GM15510 (cell line): Measurements from ENCODE around the gene BABAM2.

Source experiments
- POLR2A ChIP-seq: IDR thresholded peaks from 3 replicates; pipeline ENCODE4 v1.6.1; 2011; ENCODE audit warnings: borderline replicate concordance; ENCODE audit not compliant: insufficient read length; ENCODE audit errors: extremely low read depth

The BABAM2 gene

GRCh38 chr2:28294451-28294850 is 403.9 kb downstream of the BABAM2 start:
- TF ChIP-seq POLR2A, result no peak

DNA sequence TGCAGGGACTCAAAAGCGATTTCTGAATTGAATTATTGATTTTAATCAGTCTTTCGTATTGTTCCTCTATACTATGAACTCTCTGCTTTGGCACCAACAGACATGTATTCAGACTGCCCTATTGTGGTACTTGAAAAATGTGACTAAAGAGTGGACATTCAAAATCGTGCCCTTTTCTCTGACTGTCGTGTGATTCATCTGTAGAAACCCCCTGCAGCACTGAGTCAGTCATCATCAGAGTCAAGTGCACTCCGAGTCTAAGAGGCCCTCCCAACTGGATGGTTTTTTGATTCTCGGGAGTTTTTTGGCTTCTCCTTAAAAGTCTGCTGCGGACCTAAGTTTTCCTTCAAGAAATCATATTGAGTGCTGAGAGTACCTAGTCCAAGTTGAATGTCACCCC is 405.7 kb downstream of the BABAM2 start:
- TF ChIP-seq POLR2A, result no peak

- TF ChIP-seq POLR2A, result no peak
These were observed 406.4 kb downstream of the BABAM2 start for GRCh38 chr2:28296904-28297303.

GRCh38 chr2:28297531-28297930 is 407.0 kb downstream of the BABAM2 start:
- TF ChIP-seq POLR2A, result no peak

DNA sequence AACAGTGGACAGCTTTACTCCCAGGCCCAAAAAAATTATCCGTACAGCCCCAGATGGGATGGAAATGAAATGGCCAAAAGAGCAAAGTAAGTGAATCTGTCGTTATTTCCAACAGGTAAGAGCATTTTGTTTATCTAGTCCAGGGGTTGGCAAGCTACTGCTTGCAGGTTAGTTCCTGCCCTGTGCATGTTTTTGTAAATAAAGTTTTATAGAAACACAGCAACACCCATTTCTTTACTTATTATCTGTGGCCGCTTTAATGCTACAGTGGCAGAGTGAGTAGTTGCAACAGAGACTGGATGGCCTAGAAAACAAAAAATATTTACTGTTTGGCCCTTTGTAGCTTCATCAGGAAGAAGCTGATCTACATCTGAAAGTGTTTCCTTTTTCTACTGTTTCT is 407.9 kb downstream of the BABAM2 start:
- TF ChIP-seq POLR2A, result no peak

- no peak for TF ChIP-seq POLR2A
These were observed 410.2 kb downstream of the BABAM2 start for GRCh38 chr2:28300485-28301341.

GRCh38 chr2:28305202-28305601 is 414.7 kb downstream of the BABAM2 start:
- no peak for TF ChIP-seq POLR2A

DNA sequence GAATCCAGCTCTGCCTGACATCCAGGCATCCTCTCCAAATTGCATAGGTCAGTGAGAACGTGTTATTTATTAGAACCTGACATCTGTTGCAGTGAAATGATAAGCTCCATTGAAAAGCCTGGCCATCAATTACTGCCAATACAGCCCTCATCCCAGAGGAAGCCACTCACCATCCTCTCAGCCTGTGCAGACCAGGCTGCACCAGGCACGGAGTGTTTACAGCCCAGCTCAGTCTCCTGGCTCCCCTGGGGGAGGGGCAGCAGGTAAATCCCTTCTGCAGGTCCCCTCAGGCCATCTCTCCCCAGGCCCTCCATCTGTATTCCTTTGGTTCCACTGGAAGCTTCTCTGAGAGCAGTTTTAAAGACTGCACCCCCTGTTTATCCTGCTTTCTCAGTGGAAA is 419.6 kb downstream of the BABAM2 start:
- TF ChIP-seq POLR2A, result no peak

DNA sequence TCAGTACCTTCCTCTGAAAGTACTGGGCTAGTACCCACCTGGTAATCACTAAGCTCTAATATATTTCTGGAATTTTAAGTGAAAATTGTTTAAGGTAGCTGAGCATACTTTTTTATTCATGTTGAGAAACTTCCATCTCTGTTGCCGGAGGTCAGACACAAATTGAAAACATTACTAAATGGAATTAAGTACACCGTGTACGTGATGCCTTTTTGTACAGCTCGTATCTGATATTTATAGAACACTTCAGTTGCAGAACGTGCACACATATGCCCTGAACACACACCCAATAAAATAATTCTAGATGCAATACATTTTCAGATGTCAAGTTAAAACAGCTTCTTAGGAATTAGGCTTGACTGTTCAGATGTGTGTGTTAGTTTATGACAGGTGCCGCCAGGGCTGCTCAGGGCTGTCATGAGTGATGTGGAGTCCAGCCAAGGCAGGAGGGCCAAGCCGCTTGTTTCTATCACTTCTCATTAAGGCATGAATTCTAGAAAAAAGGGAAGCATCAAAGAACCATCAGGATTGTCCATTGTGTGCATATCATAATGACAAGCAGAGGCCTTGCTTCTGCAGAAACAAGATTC is 421.2 kb downstream of the BABAM2 start:
- TF ChIP-seq POLR2A, result no peak

GRCh38 chr2:28312307-28313219 is 422.0 kb downstream of the BABAM2 start:
- TF ChIP-seq POLR2A, result no peak

DNA sequence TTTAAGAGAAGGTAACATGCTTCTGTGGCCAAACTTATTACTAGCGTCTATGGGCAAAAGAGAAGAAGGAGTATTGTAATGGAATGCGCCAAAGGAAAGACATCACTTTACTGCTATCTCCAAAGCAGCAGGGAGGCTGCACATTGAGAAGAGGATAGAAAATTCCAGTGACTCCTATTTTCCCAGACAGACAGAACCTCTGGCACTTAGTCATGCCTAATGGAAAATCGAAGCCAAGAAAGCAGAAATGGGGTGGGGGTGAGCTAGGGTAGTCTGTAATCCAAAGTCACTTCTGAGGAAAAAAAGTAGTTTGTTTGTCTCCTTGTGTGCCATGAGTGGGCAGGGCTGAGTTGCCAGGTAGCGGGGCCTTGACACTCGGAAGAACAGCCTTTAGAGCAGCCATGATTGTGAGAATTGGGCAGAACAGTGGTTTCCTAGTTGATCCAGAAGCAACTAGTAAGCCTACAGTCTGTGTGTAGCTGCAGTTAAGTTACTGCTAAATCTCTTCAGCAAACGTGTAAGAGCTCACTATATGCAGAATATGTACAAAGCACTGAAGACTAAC is 422.8 kb downstream of the BABAM2 start:
- TF ChIP-seq POLR2A, result no peak

- no peak for TF ChIP-seq POLR2A
These were observed 424.4 kb downstream of the BABAM2 start for GRCh38 chr2:28314968-28315367.

DNA sequence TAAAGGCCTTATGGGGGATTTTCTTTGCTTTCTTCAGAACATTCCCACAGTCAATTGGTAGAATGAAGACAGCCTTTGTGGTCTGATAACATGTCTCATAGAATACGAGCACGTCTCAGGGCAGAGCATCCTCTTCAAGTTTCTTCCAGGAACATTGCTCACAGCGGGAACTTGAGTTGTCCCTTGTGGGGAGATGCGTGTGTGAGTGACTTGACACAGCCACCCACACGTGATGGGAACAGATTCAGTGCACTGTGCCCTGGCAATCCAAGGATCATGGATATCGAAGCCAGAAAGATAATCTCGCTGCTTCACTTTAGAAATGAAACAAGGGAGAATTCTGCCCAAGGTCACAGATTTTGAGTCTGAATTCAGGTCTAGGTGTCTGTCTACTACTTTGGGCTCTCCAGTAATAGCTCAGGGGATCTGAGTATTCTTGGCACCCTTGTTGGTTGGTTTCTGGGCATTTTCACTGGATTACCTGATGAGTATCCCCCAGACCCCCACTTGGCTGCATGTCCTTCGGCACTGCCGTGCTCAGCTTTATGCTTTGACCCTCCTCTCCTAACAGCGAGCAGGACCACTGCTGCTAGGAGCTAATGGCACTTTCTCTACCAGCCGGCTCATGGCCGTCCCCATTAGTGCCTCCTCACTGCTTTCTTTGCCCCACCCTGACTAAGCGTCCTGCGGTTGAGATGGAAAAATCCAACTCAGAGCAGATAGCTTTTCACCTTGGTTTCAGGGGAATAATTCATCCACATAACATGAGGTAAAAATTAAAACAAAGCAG is 426.2 kb downstream of the BABAM2 start:
- no peak for TF ChIP-seq POLR2A

DNA sequence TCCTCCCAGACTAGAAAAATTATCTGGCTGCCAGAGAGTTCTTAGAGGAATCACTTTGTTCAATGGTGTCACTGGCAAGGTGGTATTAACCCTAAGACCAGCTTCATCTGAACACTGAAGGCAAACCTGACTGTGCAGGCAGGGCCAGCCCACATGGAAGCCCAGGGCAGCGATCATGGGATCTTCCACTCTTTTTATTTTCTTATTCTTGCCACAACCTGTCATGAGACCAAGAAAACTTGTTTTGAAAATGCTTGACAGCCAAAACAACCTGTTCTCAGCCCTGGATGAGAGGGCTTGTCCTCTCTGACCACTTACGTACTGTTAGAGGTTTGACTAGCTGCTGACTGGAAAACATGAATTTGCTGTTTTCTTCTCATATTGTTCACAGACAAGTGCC is 426.9 kb downstream of the BABAM2 start:
- TF ChIP-seq POLR2A, result no peak

DNA sequence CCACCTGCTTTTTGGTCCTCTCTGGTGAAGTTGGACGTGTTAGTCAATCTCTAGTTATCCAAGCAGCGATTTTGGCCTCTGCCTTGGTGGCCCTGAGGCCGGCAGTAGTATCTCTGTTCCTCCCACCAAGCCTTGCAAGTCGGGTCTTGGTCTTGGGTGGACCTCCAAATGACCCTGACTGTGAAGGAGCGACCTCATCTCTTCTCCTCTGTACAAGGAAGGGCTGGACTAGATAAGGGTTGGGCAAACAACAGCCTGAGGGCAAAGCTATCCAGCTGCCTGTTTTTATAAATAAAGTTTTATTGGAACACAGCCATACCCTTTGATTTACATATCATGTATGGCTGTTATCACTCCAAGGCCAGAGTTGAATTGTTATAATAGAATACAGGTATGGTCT is 427.5 kb downstream of the BABAM2 start:
- TF ChIP-seq POLR2A, result no peak

- no peak for TF ChIP-seq POLR2A
These were observed 428.1 kb downstream of the BABAM2 start for GRCh38 chr2:28318462-28319117.
